Measurements from ENCODE around the gene GRIK1. TPM values are rescaled to one million over a fixed set of nuclear protein-coding genes. Genes with fewer than 3 reads are reported as not detected.

Gene GRIK1
- polyA plus RNA-seq, 3 donors, result not detected

GRCh38 chr21:29547998-29548397 is 391.8 kb downstream of the GRIK1 start:
- Histone ChIP-seq H3K4me2 (replicated peaks; ENCODE audit: extremely low read depth, low read length, poor library complexity, severe bottlenecking) (no peak overlapping the region), H2AFZ (ENCODE audit: insufficient read depth, low read depth, low read length, poor library complexity, severe bottlenecking) (no peak overlapping the region)
- peaks cover 2% of the 10 kb centered on the region for H3K4me1 Mint-ChIP-seq

GRCh38 chr21:29546071-29546470 is 393.7 kb downstream of the GRIK1 start:
- Histone ChIP-seq H3K4me2 (replicated peaks; ENCODE audit: extremely low read depth, low read length, poor library complexity, severe bottlenecking) (no peak overlapping the region), H3K9ac (ENCODE audit: insufficient read depth, low read length, poor library complexity, severe bottlenecking) (no peak overlapping the region), H3K4me3 (replicated peaks in 1 of 3; ENCODE audit: low read depth in 2 of 3, low read length in 3 of 3) (no peak overlapping the region), H3K27me3 (ENCODE audit: control insufficient read depth in 2 of 2, insufficient read depth in 2 of 2, low read length in 2 of 2) (no peaks in the 10 kb centered on the region), H3K4me1 (ENCODE audit: control insufficient read depth in 1 of 2, insufficient read depth in 2 of 2, low read length in 2 of 2) (no peaks in the 10 kb centered on the region), H3K79me2 (ENCODE audit: insufficient read depth, low read length) (no peaks in the 10 kb centered on the region), H3K9me3 (replicated peaks in 1 of 2; ENCODE audit: control insufficient read depth in 1 of 2, insufficient read depth in 1 of 2, low read length in 2 of 2) (no peaks in the 10 kb centered on the region), H4K20me1 (ENCODE audit: insufficient read depth, low read length) (no peaks in the 10 kb centered on the region), H3K27ac (ENCODE audit: low read depth in 1 of 2, low read length in 2 of 2) (no peak overlapping the region), H3K36me3 (replicated peaks in 1 of 2; ENCODE audit: control insufficient read depth in 1 of 2, insufficient read depth in 2 of 2, low read length in 2 of 2) (no peaks in the 10 kb centered on the region), H2AFZ (ENCODE audit: insufficient read depth, low read depth, low read length, poor library complexity, severe bottlenecking) (no peak overlapping the region)
- no peak for TF ChIP-seq CTCF (IDR thresholded peaks at IDR 0.05)
- H3K9me3 Mint-ChIP-seq, result peaks cover 0 to 4% (median 1%) of the 10 kb centered on the region in 7 donors
- H3K4me3 Mint-ChIP-seq, result no peak overlapping the region
- 100% methylated on average over 2 of the region's 3 CpGs for WGBS (ENCODE audit: insufficient coverage)
- no peak for DNase-seq
- peaks cover 2% of the 10 kb centered on the region for H3K4me1 Mint-ChIP-seq
- peaks cover 11 to 12% of the 10 kb centered on the region in 2 donors for H3K36me3 Mint-ChIP-seq
- H3K27me3 Mint-ChIP-seq (ENCODE audit: low read depth in 3 of 3), result no peaks in the 10 kb centered on the region
- intact Hi-C loops (cut with micrococcal nuclease), result no loop called here
- H3K27ac Mint-ChIP-seq, result peak overlapping the region in 1 of 7 donors; percentile 40

More at GRCh38 chr21:29547998-29548397, 391.8 kb downstream of the GRIK1 start:
- Histone ChIP-seq H3K4me1 (ENCODE audit: control insufficient read depth in 1 of 2, insufficient read depth in 2 of 2, low read length in 2 of 2) (no peaks in the 10 kb centered on the region), H3K9ac (ENCODE audit: insufficient read depth, low read length, poor library complexity, severe bottlenecking) (no peak overlapping the region), H3K27me3 (ENCODE audit: control insufficient read depth in 2 of 2, insufficient read depth in 2 of 2, low read length in 2 of 2) (no peaks in the 10 kb centered on the region), H3K79me2 (ENCODE audit: insufficient read depth, low read length) (no peaks in the 10 kb centered on the region), H3K9me3 (replicated peaks in 1 of 2; ENCODE audit: control insufficient read depth in 1 of 2, insufficient read depth in 1 of 2, low read length in 2 of 2) (no peaks in the 10 kb centered on the region), H3K27ac (ENCODE audit: low read depth in 1 of 2, low read length in 2 of 2) (no peak overlapping the region), H4K20me1 (ENCODE audit: insufficient read depth, low read length) (no peaks in the 10 kb centered on the region), H3K4me3 (replicated peaks in 1 of 3; ENCODE audit: low read depth in 2 of 3, low read length in 3 of 3) (no peak overlapping the region), H3K36me3 (replicated peaks in 1 of 2; ENCODE audit: control insufficient read depth in 1 of 2, insufficient read depth in 2 of 2, low read length in 2 of 2) (no peaks in the 10 kb centered on the region)
- peaks cover 11 to 12% of the 10 kb centered on the region in 2 donors for H3K36me3 Mint-ChIP-seq
- H3K4me3 Mint-ChIP-seq, result no peak overlapping the region
- H3K9me3 Mint-ChIP-seq, result peaks cover 0 to 4% (median 1%) of the 10 kb centered on the region in 7 donors
- no peaks in the 10 kb centered on the region for H3K27me3 Mint-ChIP-seq (ENCODE audit: low read depth in 3 of 3)
- DNase-seq, result no peak
- TF ChIP-seq CTCF (IDR thresholded peaks at IDR 0.05), result no peak
- intact Hi-C loops (cut with micrococcal nuclease), result no loop called here
- H3K27ac Mint-ChIP-seq, result no peak overlapping the region
- no CpG with 5 or more reads among the region's 1 CpG for WGBS (ENCODE audit: insufficient coverage)
